IgD-negative memory B cell (primary cell): ENCODE measurements around the gene NFYC. TPM values are rescaled to one million over a fixed set of nuclear protein-coding genes. Genes with fewer than 3 reads are reported as not detected.
"Not testable (repeated sequence)": the region's sequence is repeated elsewhere in the genome, so short reads cannot be mapped to it uniquely, and the experiment has no call there.

Source experiments
- H3K27ac Mint-ChIP-seq, 3 donors: one replicate each; pipeline ENCODE4 v1.8.0; 2020 to 2022; ENCODE audit warnings: mild to moderate bottlenecking in 3 of 3, mixed read lengths in 3 of 3, moderate library complexity in 1 of 3
- H3K27me3 Mint-ChIP-seq: one replicate; pipeline ENCODE4 v1.8.0; 2021; ENCODE audit warnings: mixed read lengths
- H3K36me3 Mint-ChIP-seq: one replicate; pipeline ENCODE4 v1.8.0; 2020; ENCODE audit warnings: mild to moderate bottlenecking, mixed read lengths
- H3K4me1 Mint-ChIP-seq, 3 donors: one replicate each; pipeline ENCODE4 v1.8.0; 2020 to 2022; ENCODE audit warnings: mixed read lengths in 3 of 3, mild to moderate bottlenecking in 1 of 3
- H3K4me3 Mint-ChIP-seq, 4 donors: one replicate each; pipeline ENCODE4 v1.8.0; 2020 to 2022; ENCODE audit warnings: mild to moderate bottlenecking in 4 of 4, mixed read lengths in 4 of 4, moderate library complexity in 3 of 4
- H3K9me3 Mint-ChIP-seq, 3 donors: one replicate each; pipeline ENCODE4 v1.8.0; 2020 to 2021; ENCODE audit warnings: mixed read lengths in 3 of 3, mild to moderate bottlenecking in 1 of 3
- polyA plus RNA-seq: library from polyadenylated mRNA; unstranded; fragments of 300-500 nt; fragmentation: Illumina TruSeq; gene quantifications from one replicate; pipeline ENCODE4 v1.2.3, GENCODE V29; 2021

Gene NFYC
- polyA plus RNA-seq, 1 donor from 2014 or later, result 74.3 TPM

GRCh38 chr1:40709100-40709801 lies 17.7 kb downstream of the NFYC start:
- H3K9me3 Mint-ChIP-seq, result no peaks in the 10 kb centered on the region
- peak overlapping the region; percentile 75 to 98 (median 84) for H3K27ac Mint-ChIP-seq
- peaks cover 5% of the 10 kb centered on the region for H3K36me3 Mint-ChIP-seq
- H3K4me3 Mint-ChIP-seq, result peak overlapping the region; percentile 89 to 99 (median 98)
- peaks cover 39 to 47% (median 39%) of the 10 kb centered on the region in 3 donors for H3K4me1 Mint-ChIP-seq
- H3K27me3 Mint-ChIP-seq, result no peaks in the 10 kb centered on the region

DNA sequence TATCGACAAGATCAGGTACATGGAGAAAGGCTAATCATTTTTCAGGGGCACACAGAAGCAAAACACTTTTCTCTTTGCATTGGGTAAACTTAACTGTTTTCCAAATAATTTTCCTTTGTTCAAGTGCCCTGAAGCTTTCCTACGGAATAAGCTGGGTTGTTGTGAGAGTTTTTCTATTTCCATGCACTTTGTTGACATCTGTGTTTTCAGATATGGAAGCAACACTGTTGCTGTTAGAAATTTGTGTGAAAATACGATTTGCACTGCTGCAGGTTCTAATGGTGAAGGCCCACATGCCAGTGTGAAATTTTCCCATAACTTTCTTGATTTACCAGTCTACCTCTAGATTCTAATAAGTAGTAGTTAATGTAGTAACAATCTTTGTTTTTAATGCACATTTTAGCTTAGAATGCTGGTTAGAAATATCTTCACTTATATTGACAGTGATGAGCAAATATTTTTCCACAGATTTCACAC lies 18.3 kb downstream of the NFYC start:
- H3K27me3 Mint-ChIP-seq, result no peaks in the 10 kb centered on the region
- no peaks in the 10 kb centered on the region for H3K9me3 Mint-ChIP-seq
- peaks cover 5% of the 10 kb centered on the region for H3K36me3 Mint-ChIP-seq
- peaks cover 33 to 45% (median 43%) of the 10 kb centered on the region in 3 donors for H3K4me1 Mint-ChIP-seq
- H3K27ac Mint-ChIP-seq, result peak overlapping the region; percentile 75 to 98 (median 84)
- H3K4me3 Mint-ChIP-seq, result peak overlapping the region; percentile 89 to 99 (median 98)

DNA sequence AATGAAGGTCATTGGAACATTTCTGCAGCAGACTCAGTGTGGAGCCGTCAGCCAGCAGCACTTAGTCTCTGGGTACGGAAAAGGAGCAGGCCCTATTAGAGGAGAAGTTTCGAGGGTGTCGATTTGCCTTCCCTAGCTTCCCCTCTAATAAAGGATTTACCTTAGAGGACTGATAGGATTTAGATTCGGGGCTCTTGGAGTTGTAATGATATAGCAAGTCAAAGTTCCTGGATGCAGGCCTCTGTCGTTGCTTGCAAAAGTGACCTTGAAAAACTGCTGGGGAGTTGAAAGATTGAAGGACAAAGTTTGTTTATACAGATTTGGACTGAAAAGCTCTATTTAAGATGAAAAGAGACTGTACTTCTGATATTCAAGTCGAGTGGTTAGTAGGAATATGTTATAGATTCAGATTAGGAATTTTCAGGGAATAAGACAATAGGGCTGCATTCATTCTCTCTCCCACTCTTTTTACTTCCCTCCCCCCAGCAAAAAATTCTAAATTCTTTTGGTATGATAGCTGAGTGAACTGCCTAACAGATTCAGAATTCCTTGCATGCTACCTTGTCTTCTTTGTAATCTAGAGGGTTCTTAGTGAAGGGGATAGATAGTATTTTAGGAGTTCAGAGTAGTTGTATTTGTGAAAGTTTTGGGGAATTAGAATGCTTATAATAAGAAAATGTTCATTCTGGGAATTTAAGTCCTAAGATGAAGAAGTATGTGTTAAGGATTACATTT lies 19.2 kb downstream of the NFYC start:
- H3K4me3 Mint-ChIP-seq, result peak overlapping the region; percentile 89 to 99 (median 98)
- H3K27me3 Mint-ChIP-seq, result no peaks in the 10 kb centered on the region
- H3K9me3 Mint-ChIP-seq, result no peaks in the 10 kb centered on the region
- peak overlapping the region; percentile 48 to 84 (median 75) for H3K27ac Mint-ChIP-seq
- peaks cover 8% of the 10 kb centered on the region for H3K36me3 Mint-ChIP-seq
- H3K4me1 Mint-ChIP-seq, result peaks cover 31 to 46% (median 44%) of the 10 kb centered on the region in 3 donors

GRCh38 chr1:40711465-40712404 lies 20.2 kb downstream of the NFYC start:
- Mint-ChIP-seq H3K4me1 (peaks cover 39 to 53% (median 51%) of the 10 kb centered on the region in 3 donors), H3K36me3 (peaks cover 8% of the 10 kb centered on the region), H3K9me3 (no peaks in the 10 kb centered on the region), H3K27ac (peak overlapping the region; percentile 48 to 84 (median 75)), H3K27me3 (no peaks in the 10 kb centered on the region), H3K4me3 (peak overlapping the region; percentile 89 to 99 (median 98))

GRCh38 chr1:40712405-40712944 lies 21.0 kb downstream of the NFYC start:
- H3K9me3 Mint-ChIP-seq, result no peaks in the 10 kb centered on the region
- peaks cover 45 to 57% (median 56%) of the 10 kb centered on the region in 3 donors for H3K4me1 Mint-ChIP-seq
- peak overlapping the region; percentile 89 to 99 (median 98) for H3K4me3 Mint-ChIP-seq
- peaks cover 8% of the 10 kb centered on the region for H3K36me3 Mint-ChIP-seq
- H3K27me3 Mint-ChIP-seq, result no peaks in the 10 kb centered on the region
- H3K27ac Mint-ChIP-seq, result peak overlapping the region; percentile 75 to 91 (median 78)

GRCh38 chr1:40712997-40713396 lies 21.5 kb downstream of the NFYC start:
- peak overlapping the region; percentile 72 to 91 (median 78) for H3K27ac Mint-ChIP-seq
- no peaks in the 10 kb centered on the region for H3K27me3 Mint-ChIP-seq
- no peaks in the 10 kb centered on the region for H3K9me3 Mint-ChIP-seq
- peak overlapping the region; percentile 71 to 85 (median 78) for H3K4me3 Mint-ChIP-seq
- H3K36me3 Mint-ChIP-seq, result peaks cover 8% of the 10 kb centered on the region
- peaks cover 50 to 56% (median 54%) of the 10 kb centered on the region in 3 donors for H3K4me1 Mint-ChIP-seq

DNA sequence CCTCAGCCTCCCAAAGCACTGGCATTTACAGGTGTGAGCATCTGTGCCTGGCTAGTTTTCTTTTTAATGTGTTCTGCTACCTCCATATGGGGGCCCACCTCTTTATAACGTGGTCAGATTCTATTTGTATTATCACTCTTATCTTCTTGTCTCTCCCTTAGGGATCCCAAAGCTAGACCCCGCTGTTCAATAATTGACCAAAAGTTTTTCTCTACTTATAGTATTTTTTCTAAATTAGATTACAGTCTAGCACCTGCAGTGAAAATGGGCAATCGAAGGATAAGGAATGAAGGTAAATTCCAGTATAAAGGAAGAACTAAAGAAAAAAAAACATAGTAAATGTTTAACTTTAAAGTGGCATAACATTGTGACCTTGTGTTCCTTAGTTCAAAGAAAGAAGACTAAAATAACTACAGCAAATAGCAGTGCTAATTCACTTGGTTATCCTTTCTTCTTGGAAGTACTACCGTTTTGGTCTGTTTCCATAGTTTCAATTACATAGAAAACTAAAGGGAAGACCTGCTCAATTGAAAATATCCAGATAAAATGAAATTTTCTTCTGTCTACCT lies 24.1 kb downstream of the NFYC start:
- Mint-ChIP-seq H3K27me3 (no peaks in the 10 kb centered on the region), H3K9me3 (no peaks in the 10 kb centered on the region), H3K27ac (peak overlapping the region in 1 of 3 donors; percentile 28), H3K4me3 (no peak overlapping the region), H3K36me3 (peaks cover 8% of the 10 kb centered on the region), H3K4me1 (peaks cover 52 to 66% (median 58%) of the 10 kb centered on the region in 3 donors)

- Mint-ChIP-seq H3K27me3 (no peaks in the 10 kb centered on the region), H3K27ac (peak overlapping the region in 1 of 3 donors; percentile 15), H3K9me3 (no peaks in the 10 kb centered on the region), H3K4me1 (peaks cover 47 to 61% (median 52%) of the 10 kb centered on the region in 3 donors), H3K4me3 (peak overlapping the region in 1 of 4 donors; percentile 27), H3K36me3 (peaks cover 8% of the 10 kb centered on the region)
These were observed 25.6 kb downstream of the NFYC start for GRCh38 chr1:40717065-40717464.

DNA sequence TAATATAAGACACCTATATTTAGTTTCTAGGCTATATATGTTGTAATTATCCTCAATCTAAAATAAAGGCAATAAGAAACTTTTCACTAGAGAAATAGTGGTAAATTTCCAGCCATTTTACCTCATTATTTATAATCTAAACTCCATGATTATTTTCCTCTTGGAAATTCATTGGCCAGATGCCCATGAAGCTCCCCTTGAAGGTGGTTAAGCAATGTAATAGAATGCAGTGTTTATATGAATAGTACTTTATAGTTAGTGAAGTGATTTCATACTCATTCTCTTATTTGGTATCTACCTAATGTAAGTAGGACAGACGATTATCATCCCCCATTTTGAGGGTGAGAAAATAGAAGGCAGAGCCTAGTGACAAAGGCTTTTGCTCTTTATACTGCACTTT lies 26.5 kb downstream of the NFYC start:
- Mint-ChIP-seq H3K9me3 (no peaks in the 10 kb centered on the region), H3K27ac (peak overlapping the region in 1 of 3 donors; percentile 59), H3K4me1 (peaks cover 49 to 62% (median 54%) of the 10 kb centered on the region in 3 donors), H3K27me3 (no peaks in the 10 kb centered on the region), H3K36me3 (peaks cover 7% of the 10 kb centered on the region), H3K4me3 (no peak overlapping the region)

DNA sequence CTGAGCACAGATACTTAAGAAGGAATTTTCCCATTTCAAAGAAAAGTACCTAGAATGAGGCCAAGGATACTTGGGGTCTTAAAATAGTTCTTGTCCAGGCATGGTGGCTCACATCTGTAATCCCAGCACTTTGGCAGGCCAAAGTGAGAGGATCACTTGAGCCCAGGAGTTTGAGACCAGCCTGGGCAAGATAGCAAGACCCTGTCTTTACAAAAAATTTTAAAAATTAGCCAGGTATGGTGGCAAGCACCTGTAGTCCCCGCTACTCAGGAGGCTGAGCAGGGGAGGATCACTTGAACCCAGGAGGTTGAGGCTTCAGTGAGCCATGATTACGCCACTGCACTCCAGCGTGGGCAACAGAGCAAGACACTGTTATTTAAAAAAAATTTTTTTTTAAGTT lies 29.0 kb downstream of the NFYC start:
- Mint-ChIP-seq H3K4me1 (peaks cover 39 to 63% (median 63%) of the 10 kb centered on the region in 3 donors), H3K36me3 (peaks cover 3% of the 10 kb centered on the region), H3K27me3 (no peaks in the 10 kb centered on the region), H3K4me3 (peak overlapping the region in 1 of 4 donors; percentile 23), H3K9me3 (no peaks in the 10 kb centered on the region), H3K27ac (peak overlapping the region; percentile 63 to 70 (median 68))

DNA sequence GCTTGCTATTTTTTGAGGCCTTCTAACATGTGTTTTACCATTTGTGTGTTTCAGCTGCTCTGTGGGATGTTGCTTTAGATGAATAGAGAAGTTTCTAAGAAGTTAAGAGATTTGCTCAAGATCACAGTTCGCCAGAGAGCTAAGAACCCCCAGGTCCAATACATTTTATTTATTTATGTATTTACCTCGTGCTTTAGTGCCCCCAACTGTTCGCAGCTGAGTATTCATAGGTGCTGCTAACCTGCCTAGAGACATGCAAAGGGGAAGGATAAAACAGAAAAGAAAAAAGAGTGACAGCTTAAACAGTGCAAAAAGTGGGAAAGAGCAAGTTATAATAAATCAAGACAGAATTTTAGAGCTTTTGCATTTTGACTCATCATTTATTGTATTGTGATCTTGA lies 31.1 kb downstream of the NFYC start:
- H3K4me1 Mint-ChIP-seq, result peaks cover 27 to 52% (median 50%) of the 10 kb centered on the region in 3 donors
- H3K27ac Mint-ChIP-seq, result peak overlapping the region in 2 of 3 donors; percentile 5 to 14
- no peaks in the 10 kb centered on the region for H3K27me3 Mint-ChIP-seq
- H3K9me3 Mint-ChIP-seq, result no peaks in the 10 kb centered on the region
- H3K36me3 Mint-ChIP-seq, result peaks cover 2% of the 10 kb centered on the region
- H3K4me3 Mint-ChIP-seq, result no peak overlapping the region

- Mint-ChIP-seq H3K4me1 (peaks cover 29 to 47% (median 43%) of the 10 kb centered on the region in 3 donors), H3K4me3 (no peak overlapping the region), H3K9me3 (no peaks in the 10 kb centered on the region), H3K36me3 (peaks cover 2% of the 10 kb centered on the region), H3K27ac (peak overlapping the region in 1 of 3 donors; percentile 63), H3K27me3 (no peaks in the 10 kb centered on the region)
These were observed 31.9 kb downstream of the NFYC start for GRCh38 chr1:40723196-40723955.

- H3K4me3 Mint-ChIP-seq, H3K27me3 Mint-ChIP-seq, H3K27ac Mint-ChIP-seq, H3K9me3 Mint-ChIP-seq, H3K36me3 Mint-ChIP-seq: not testable (repeated sequence)
- peaks cover 21 to 49% (median 46%) of the 10 kb centered on the region in 3 donors for H3K4me1 Mint-ChIP-seq
These were observed 36.2 kb downstream of the NFYC start for GRCh38 chr1:40727662-40728061.
